Thymus (tissue), 11 donors: ENCODE results near the gene NR1H2. TPM values are rescaled to one million over a fixed set of nuclear protein-coding genes. Genes with fewer than 3 reads are reported as not detected.

Experiments
- DNase-seq, 9 donors: peaks; one replicate each; pipeline ENCODE4 v3.0.0-alpha.2; 2013; ENCODE audit warnings: low spot score in 9 of 9, low read depth in 6 of 9, missing footprints in 1 of 9
- H3K27ac ChIP-seq, 2 donors: one replicate each; pipeline ENCODE4 v1.5.1; 2013; ENCODE audit warnings: control low read depth in 1 of 2, low read depth in 1 of 2, low read length in 1 of 2, mild to moderate bottlenecking in 1 of 2, moderate library complexity in 1 of 2
- H3K27me3 ChIP-seq, 2 donors: one replicate each; pipeline ENCODE4 v1.5.1; 2013; ENCODE audit warnings: low read length in 1 of 2; ENCODE audit not compliant: control insufficient read depth in 2 of 2, insufficient read depth in 1 of 2
- H3K36me3 ChIP-seq, 2 donors: one replicate each; pipeline ENCODE4 v1.5.1; 2013; ENCODE audit warnings: low read length in 1 of 2, mild to moderate bottlenecking in 1 of 2, moderate library complexity in 1 of 2; ENCODE audit not compliant: control insufficient read depth in 2 of 2, insufficient read depth in 2 of 2
- H3K4me1 ChIP-seq, 2 donors: one replicate each; pipeline ENCODE4 v1.5.1; 2013; ENCODE audit warnings: low read length in 2 of 2; ENCODE audit not compliant: control insufficient read depth in 2 of 2, insufficient read depth in 2 of 2
- H3K4me3 ChIP-seq, 2 donors: one replicate each; pipeline ENCODE4 v1.5.1; 2013; ENCODE audit warnings: low read length in 2 of 2, control low read depth in 1 of 2, mild to moderate bottlenecking in 1 of 2
- H3K9me3 ChIP-seq, 2 donors: one replicate each; pipeline ENCODE4 v1.5.1; 2013; ENCODE audit warnings: low read length in 1 of 2, mild to moderate bottlenecking in 1 of 2; ENCODE audit not compliant: control insufficient read depth in 2 of 2, insufficient read depth in 1 of 2
- WGBS: extraction: QIAGEN DNeasy Blood & Tissue Kit; methylation state at CpG from one replicate; pipeline ENCODE4 v1.1.7; 2013; 5-methylcytosine and 5-hydroxymethylcytosine counted together
- polyA plus RNA-seq: library from polyadenylated mRNA; stranded (reverse); fragments of 200-250 nt; gene quantifications from one replicate; pipeline ENCODE4 v1.2.3, GENCODE V29; 2013
- total RNA-seq: library from RNA; stranded (reverse); fragments of 120-200 nt; gene quantifications from one replicate; pipeline ENCODE4 v1.2.4, GENCODE V29; 2013
- donor health status: healthy.

NR1H2 gene
- total and polyA plus RNA-seq, 2 donors = 27.9 to 57.2 TPM

DNA sequence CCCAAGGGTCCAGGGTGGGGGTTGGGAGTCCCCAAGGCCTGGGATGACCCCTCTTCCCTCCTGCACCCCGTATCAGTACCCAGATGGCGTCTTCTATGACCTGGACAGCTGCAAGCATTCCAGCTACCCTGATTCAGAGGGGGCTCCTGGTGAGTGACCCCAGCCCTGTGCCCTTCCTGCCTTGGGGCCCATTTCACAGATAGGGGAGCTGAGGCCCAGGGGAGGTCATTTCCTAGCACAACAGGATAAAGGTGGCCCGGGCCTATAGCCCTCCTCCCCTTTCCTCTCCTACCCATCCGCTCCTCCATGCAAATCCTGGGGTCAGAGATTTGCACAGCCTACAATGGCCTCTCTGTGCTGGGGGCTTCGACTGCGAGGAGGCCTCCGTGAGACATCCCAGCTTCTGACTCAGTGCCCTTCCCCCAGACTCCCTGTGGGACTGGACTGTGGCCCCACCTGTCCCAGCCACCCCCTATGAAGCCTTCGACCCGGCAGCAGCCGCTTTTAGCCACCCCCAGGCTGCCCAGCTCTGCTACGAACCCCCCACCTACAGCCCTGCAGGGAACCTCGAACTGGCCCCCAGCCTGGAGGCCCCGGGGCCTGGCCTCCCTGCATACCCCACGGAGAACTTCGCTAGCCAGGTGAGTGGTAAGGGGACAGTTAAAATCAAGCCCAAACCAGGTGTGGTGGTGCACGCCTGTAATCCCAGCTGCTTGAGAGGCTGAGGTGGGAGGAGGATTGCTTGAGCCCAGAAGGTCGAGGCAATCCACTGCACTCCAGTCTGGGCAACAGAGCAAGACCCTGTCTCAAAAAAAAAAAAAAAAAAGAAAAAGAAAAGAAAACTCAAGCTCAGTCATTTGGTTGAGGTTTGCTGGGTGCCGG lies 46.4 kb downstream of the NR1H2 start:
- WGBS = 94% methylated on average over 18 of the region's 18 CpGs
- no peaks in the 10 kb centered on the region for H3K36me3 ChIP-seq
- H3K27ac ChIP-seq = no peak overlapping the region
- no peak overlapping the region for H3K4me3 ChIP-seq
- H3K9me3 ChIP-seq = peaks cover 0 to 1% of the 10 kb centered on the region in 2 donors
- H3K4me1 ChIP-seq = peaks cover 0 to 5% of the 10 kb centered on the region in 2 donors
- no peak for DNase-seq
- H3K27me3 ChIP-seq = peaks cover 11 to 37% of the 10 kb centered on the region in 2 donors

DNA sequence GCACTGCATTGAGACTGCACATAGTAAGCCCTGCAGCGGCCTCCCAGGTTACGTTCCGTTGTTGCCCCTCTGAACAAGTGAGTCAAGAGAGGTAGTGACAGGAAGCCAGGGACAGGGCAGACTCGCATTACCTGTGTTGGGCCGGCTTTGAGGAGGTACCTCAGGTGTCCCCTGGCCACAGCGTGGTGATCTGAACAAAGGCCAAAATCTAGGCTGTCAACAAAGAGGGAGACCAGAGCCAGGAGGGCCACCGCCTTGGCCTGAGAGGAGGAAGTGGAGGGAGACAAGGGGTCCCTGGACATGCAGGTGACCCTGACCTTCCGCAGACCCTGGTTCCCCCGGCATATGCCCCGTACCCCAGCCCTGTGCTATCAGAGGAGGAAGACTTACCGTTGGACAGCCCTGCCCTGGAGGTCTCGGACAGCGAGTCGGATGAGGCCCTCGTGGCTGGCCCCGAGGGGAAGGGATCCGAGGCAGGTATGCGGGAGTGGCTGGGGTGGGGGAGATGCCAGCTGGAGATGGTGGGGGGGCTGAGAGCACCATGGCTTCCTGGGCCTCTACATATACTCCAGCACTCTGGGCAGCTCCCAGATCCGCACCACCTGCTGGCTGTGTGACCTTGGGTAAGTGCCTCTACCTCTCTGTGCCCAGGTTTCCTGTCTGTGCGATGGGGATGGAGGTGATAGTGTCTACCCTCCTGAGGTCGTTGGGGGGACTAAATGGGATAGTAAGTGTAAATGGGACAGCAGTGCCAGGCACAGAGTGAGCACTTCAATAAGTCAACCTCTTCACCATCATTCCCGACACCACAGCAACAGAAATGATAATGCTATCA lies 47.2 kb downstream of the NR1H2 start:
- Histone ChIP-seq H3K9me3 (peaks cover 0 to 1% of the 10 kb centered on the region in 2 donors), H3K36me3 (no peaks in the 10 kb centered on the region), H3K4me1 (peaks cover 0 to 10% of the 10 kb centered on the region in 2 donors), H3K27ac (no peak overlapping the region), H3K27me3 (peaks cover 12 to 38% of the 10 kb centered on the region in 2 donors), H3K4me3 (no peak overlapping the region)
- DNase-seq = no peak
- WGBS = 94% methylated on average over 22 of the region's 22 CpGs

DNA sequence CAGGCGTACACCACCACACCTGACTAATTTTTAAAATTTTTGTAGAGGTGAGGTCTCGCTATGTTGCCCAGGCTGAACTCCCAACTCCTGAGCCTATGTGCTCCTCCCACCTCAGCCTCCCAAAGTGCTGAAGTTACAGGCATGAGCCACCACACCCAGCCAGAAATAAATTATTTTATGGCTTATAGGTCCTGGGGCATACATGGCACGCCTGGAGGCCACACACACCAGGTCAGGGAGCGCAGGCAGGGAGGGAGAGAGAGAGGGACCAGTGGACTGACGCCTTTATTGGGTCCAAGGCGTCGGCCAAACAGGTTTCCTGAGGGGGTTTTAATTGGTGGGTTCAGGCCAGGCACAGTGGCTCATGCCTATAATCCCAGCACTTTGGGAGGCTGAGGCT lies 49.3 kb downstream of the NR1H2 start:
- no peaks in the 10 kb centered on the region for H3K36me3 ChIP-seq
- 70% methylated on average over 7 of the region's 7 CpGs for WGBS
- H3K4me3 ChIP-seq = no peak overlapping the region
- peaks cover 12 to 38% of the 10 kb centered on the region in 2 donors for H3K27me3 ChIP-seq
- no peak for DNase-seq
- no peak overlapping the region for H3K27ac ChIP-seq
- H3K9me3 ChIP-seq = peaks cover 0 to 1% of the 10 kb centered on the region in 2 donors
- peaks cover 0 to 8% of the 10 kb centered on the region in 2 donors for H3K4me1 ChIP-seq

DNA sequence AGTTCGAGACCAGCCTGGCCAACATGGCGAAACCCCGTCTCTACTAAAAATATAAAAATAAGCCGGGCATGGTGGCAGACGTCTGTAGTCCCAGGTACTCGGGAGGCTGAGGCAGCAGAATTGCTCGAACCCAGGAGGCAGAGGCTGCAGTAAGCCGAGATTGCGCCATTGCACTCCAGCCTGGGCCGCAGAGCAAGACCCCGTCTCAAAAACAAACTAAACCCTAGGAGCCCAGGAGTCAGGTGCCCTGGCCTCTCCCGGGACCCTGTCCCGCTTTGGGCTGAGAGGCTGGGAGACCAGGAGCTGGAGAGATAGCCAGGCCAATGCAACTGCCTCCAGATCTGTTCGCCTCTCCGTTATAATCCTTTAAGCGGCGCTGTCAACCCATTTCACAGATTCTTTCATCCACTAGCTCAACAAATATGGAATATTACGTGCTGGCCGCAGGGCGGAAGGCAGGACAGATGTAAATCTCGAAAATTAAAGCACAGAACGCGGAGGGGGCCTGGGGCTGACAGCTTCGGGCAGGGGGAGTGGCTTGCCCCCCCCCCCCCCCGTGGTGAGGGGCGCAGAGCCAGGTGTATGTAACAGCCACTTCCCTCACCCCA lies 51.2 kb downstream of the NR1H2 start:
- Histone ChIP-seq H3K36me3 (no peaks in the 10 kb centered on the region), H3K27me3 (peaks cover 24 to 51% of the 10 kb centered on the region in 2 donors), H3K27ac (no peak overlapping the region), H3K4me3 (peak overlapping the region in 1 of 2 donors; percentile 20), H3K9me3 (no peaks in the 10 kb centered on the region), H3K4me1 (peaks cover 3 to 16% of the 10 kb centered on the region in 2 donors)
- WGBS = 83% methylated on average over 26 of the region's 26 CpGs
- DNase-seq = no peak

DNA sequence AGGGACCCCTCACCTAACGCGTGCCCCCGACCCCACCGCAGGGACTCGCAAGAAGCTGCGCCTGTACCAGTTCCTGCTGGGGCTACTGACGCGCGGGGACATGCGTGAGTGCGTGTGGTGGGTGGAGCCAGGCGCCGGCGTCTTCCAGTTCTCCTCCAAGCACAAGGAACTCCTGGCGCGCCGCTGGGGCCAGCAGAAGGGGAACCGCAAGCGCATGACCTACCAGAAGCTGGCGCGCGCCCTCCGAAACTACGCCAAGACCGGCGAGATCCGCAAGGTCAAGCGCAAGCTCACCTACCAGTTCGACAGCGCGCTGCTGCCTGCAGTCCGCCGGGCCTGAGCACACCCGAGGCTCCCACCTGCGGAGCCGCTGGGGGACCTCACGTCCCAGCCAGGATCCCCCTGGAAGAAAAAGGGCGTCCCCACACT lies 51.8 kb downstream of the NR1H2 start:
- 5% methylated on average over 38 of the region's 38 CpGs for WGBS
- no peaks in the 10 kb centered on the region for H3K9me3 ChIP-seq
- H3K36me3 ChIP-seq = no peaks in the 10 kb centered on the region
- H3K27me3 ChIP-seq = peaks cover 28 to 57% of the 10 kb centered on the region in 2 donors
- H3K4me1 ChIP-seq = peaks cover 3 to 22% of the 10 kb centered on the region in 2 donors
- peak in 2 of 9 donors; percentile 30 to 58 for DNase-seq
- peak overlapping the region; percentile 36 to 47 for H3K27ac ChIP-seq
- peak overlapping the region in 1 of 2 donors; percentile 20 for H3K4me3 ChIP-seq

DNA sequence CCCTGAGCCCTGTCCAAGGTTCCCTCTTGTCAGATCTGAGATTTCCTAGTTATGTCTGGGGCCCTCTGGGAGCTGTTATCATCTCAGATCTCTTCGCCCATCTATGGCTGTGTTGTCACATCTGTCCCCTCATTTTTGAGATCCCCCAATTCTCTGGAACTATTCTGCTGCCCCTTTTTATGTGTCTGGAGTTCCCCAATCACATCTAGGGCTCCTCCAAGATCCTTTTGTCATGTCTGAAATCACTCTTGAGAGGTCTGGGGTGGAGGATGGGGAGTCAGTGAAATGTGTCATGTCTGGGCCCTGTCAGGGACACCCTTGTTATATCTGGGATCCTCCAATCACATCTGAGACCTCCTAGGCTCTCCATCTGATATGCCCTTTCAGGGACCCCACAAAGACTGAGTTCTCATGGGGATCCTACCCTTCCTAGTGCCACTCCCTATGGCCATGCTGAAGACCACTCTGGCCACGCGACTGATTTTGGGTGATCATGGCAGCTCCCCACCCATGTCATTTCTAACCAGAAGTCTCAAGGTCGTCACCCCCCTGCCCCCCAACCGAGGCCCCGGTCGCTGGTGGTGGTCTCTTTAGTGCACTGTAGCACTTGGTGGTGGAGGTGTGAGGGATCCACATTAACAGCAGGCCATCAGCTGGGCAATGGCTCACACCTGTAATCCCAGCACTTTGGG lies 52.7 kb downstream of the NR1H2 start:
- H3K27me3 ChIP-seq = peaks cover 35 to 66% of the 10 kb centered on the region in 2 donors
- DNase-seq = no peak
- 94% methylated on average over 7 of the region's 7 CpGs for WGBS
- H3K4me1 ChIP-seq = peaks cover 3 to 22% of the 10 kb centered on the region in 2 donors
- no peaks in the 10 kb centered on the region for H3K9me3 ChIP-seq
- H3K27ac ChIP-seq = peak overlapping the region in 1 of 2 donors; percentile 43
- H3K36me3 ChIP-seq = no peaks in the 10 kb centered on the region
- no peak overlapping the region for H3K4me3 ChIP-seq

DNA sequence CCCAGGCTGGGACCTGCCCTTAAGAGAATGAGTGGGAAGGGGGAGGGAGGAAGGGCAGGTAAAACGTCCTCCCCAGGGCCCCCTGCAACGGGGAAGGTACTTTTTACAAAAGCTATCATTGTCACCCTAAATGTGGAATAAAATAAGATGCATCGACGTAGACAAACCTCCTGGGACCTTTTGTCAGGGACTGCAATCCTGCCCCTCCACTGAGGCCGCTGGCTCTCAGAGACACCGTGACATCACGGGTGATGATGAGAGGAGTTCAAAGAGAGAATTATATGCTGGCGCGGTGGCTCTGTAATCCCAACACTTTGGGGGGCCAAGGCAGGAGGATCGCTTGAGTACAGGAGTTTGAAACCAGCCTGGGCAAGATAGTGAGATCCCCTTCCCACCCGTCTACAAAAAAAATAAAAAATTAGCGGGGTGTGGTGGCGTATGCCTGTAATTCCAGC lies 54.7 kb downstream of the NR1H2 start:
- H3K36me3 ChIP-seq = no peaks in the 10 kb centered on the region
- H3K27me3 ChIP-seq = peaks cover 40 to 84% of the 10 kb centered on the region in 2 donors
- 67% methylated on average over 13 of the region's 13 CpGs for WGBS
- H3K9me3 ChIP-seq = no peaks in the 10 kb centered on the region
- H3K4me1 ChIP-seq = peaks cover 3 to 22% of the 10 kb centered on the region in 2 donors
- H3K4me3 ChIP-seq = peak overlapping the region in 1 of 2 donors; percentile 65
- no peak for DNase-seq
- H3K27ac ChIP-seq = peak overlapping the region in 1 of 2 donors; percentile 75
